SK-N-SH (cell line): Measurements from ENCODE around the gene PIK3R3. TPM values are rescaled to one million over a fixed set of nuclear protein-coding genes. Genes with fewer than 3 reads are reported as not detected.
A peak's percentile ranks its signal among the peaks of the same experiment; 100 is the strongest.

ENCODE experiments used
- CTCF ChIA-PET: fragments of 300-600, 350-600 bp; formaldehyde crosslinking; extraction: SDS; loops from one replicate; lab custom pipeline; 2021; lab: Yijun Ruan, JAX
- POLR2A ChIA-PET: fragments of 350-600 bp; sonication (Branson Sonifier 250); formaldehyde crosslinking; extraction: SDS; loops from one replicate; lab custom pipeline; 2020; ENCODE audit warnings: antibody characterized with exemption, inconsistent platforms; lab: Yijun Ruan, JAX
- DNase-seq: peaks from one replicate; pipeline ENCODE4 v3.0.0; 2012
- H2AFZ ChIP-seq: fragments of 200-600 bp; sonication (generic); 2 replicates; pipeline ENCODE4 v1.8.1; 2016; ENCODE audit warnings: antibody characterized with exemption, mild to moderate bottlenecking, low read depth
- H3F3A ChIP-seq: fragments of 200-600 bp; sonication (generic); replicated peaks from 2 replicates; pipeline ENCODE3; 2016; ENCODE audit warnings: antibody characterized with exemption, mild to moderate bottlenecking; ENCODE audit not compliant: insufficient read depth
- H3K27ac ChIP-seq, 2 experiments: fragments of 200-500 bp in 1 of 2; fragments of 200-600 bp in 1 of 2; sonication (Bioruptor generic) in 1 of 2; sonication (generic), shearing (Covaris generic) in 1 of 2; 2 replicates each; pipeline versions ENCODE4 v1.5.1 to v1.6.1; 2014 to 2016; ENCODE audit warnings: low read depth in 2 of 2, inconsistent platforms in 1 of 2, low read length in 1 of 2, mild to moderate bottlenecking in 1 of 2, mixed read lengths in 1 of 2
- H3K27me3 ChIP-seq: fragments of 200-600 bp; sonication (generic), shearing (Covaris generic); 2 replicates; pipeline ENCODE4 v1.6.1; 2016; ENCODE audit warnings: mixed run types; ENCODE audit not compliant: insufficient read depth
- H3K36me3 ChIP-seq, 2 experiments: fragments of 200-500 bp in 1 of 2; fragments of 200-600 bp in 1 of 2; sonication (Bioruptor generic) in 1 of 2; sonication (generic) in 1 of 2; replicated peaks in 1 of 2; 2 replicates each; pipeline versions ENCODE3 to v1.5.1; 2014 to 2016; ENCODE audit warnings: low read length in 1 of 2, mild to moderate bottlenecking in 1 of 2; ENCODE audit not compliant: insufficient read depth in 2 of 2, control insufficient read depth in 1 of 2
- H3K4me1 ChIP-seq, 2 experiments: fragments of 200-500 bp in 1 of 2; fragments of 200-600 bp in 1 of 2; sonication (Bioruptor generic) in 1 of 2; sonication (generic), shearing (Covaris generic) in 1 of 2; 2 replicates each; pipeline versions ENCODE4 v1.5.1 to v1.6.1; 2014 to 2016; ENCODE audit warnings: low read depth in 1 of 2, low read length in 1 of 2, mixed run types in 1 of 2; ENCODE audit not compliant: insufficient read depth in 2 of 2, control insufficient read depth in 1 of 2
- H3K4me2 ChIP-seq: fragments of 200-600 bp; sonication (generic), shearing (Covaris generic); 2 replicates; pipeline ENCODE4 v1.6.1; 2017; ENCODE audit warnings: mixed run types
- H3K4me3 ChIP-seq, 2 experiments: fragments of 200-500 bp in 1 of 2; fragments of 200-600 bp in 1 of 2; sonication (Bioruptor generic) in 1 of 2; sonication (generic), shearing (Covaris generic) in 1 of 2; 2 replicates each; pipeline versions ENCODE4 v1.5.1 to v1.8.1; 2014 to 2016; ENCODE audit warnings: low read depth in 2 of 2, inconsistent platforms in 1 of 2, low read length in 1 of 2, mild to moderate bottlenecking in 1 of 2, mixed read lengths in 1 of 2, moderate library complexity in 1 of 2
- H3K79me2 ChIP-seq: fragments of 200-600 bp; sonication (generic); 2 replicates; pipeline ENCODE4 v1.8.1; 2017; ENCODE audit warnings: mild to moderate bottlenecking; ENCODE audit not compliant: insufficient read depth
- H3K9ac ChIP-seq: fragments of 200-600 bp; sonication (generic); 2 replicates; pipeline ENCODE4 v1.6.1; 2017; ENCODE audit warnings: mixed run types
- H3K9me2 ChIP-seq: fragments of 200-600 bp; sonication (generic); 2 replicates; pipeline ENCODE4 v1.6.1; 2017; ENCODE audit warnings: mixed run types
- H3K9me3 ChIP-seq: fragments of 200-600 bp; sonication (generic); 2 replicates; pipeline ENCODE4 v1.6.1; 2017; ENCODE audit warnings: mixed run types, mild to moderate bottlenecking, moderate library complexity
- H4K20me1 ChIP-seq: fragments of 200-600 bp; sonication (generic); 2 replicates; pipeline ENCODE4 v1.6.1; 2017; ENCODE audit warnings: mild to moderate bottlenecking, mixed run types; ENCODE audit not compliant: insufficient read depth
- FOSL2 ChIP-seq: IDR thresholded peaks from 2 replicates; pipeline ENCODE4 v1.4.0; 2012; ENCODE audit warnings: low read depth, mild to moderate bottlenecking, moderate library complexity, borderline replicate concordance
- GABPA ChIP-seq: IDR thresholded peaks from 2 replicates; pipeline ENCODE4 v1.4.0; 2012; ENCODE audit warnings: low read depth, mild to moderate bottlenecking
- MEF2A ChIP-seq: IDR thresholded peaks from 2 replicates; pipeline ENCODE4 v1.4.0; 2012; ENCODE audit warnings: low read depth, borderline replicate concordance
- NFIC ChIP-seq: IDR thresholded peaks from 2 replicates; pipeline ENCODE4 v1.4.0; 2012; ENCODE audit warnings: borderline replicate concordance
- NRF1 ChIP-seq: IDR thresholded peaks from 2 replicates; pipeline ENCODE4 v1.6.1; 2012; ENCODE audit warnings: low read depth, mild to moderate bottlenecking, low read length
- RFX5 ChIP-seq: IDR thresholded peaks from 2 replicates; pipeline ENCODE4 v1.6.1; 2012; ENCODE audit warnings: mild to moderate bottlenecking, improper control_type of control experiment, low read length
- RXRA ChIP-seq: IDR thresholded peaks from 2 replicates; pipeline ENCODE4 v1.4.0; 2012; ENCODE audit warnings: low read depth, mild to moderate bottlenecking, borderline replicate concordance
- SIN3A ChIP-seq: IDR thresholded peaks from 2 replicates; pipeline ENCODE4 v1.6.1; 2012; ENCODE audit warnings: low read depth, mild to moderate bottlenecking, low read length, moderate library complexity, borderline replicate concordance
- TCF12 ChIP-seq: IDR thresholded peaks from 2 replicates; pipeline ENCODE4 v1.4.0; 2012
- WGBS: methylation state at CpG from one replicate; pipeline ENCODE4 v1.1.6; 2017; ENCODE audit warnings: low lambda C conversion rate; 5-methylcytosine and 5-hydroxymethylcytosine counted together
- polyA plus RNA-seq, 3 experiments: library from polyadenylated mRNA; depleted of rRNA; stranded (reverse); fragments of >200 nt; gene quantifications; 2 replicates each; pipeline ENCODE4 v1.2.3, GENCODE V29; 2012
- TF ChIP-seq, protein P1 (sequence below): IDR thresholded peaks from 2 replicates; pipeline ENCODE4 v1.4.0; 2012; ENCODE audit warnings: low read depth, borderline replicate concordance
- TF ChIP-seq, protein P2 (sequence below): fragments of 200-600 bp; sonication (generic); IDR thresholded peaks from 2 replicates; pipeline ENCODE4 v1.6.1; 2017; ENCODE audit warnings: antibody characterized with exemption, mild to moderate bottlenecking, moderate library complexity
- TF ChIP-seq, protein P3 (sequence below): IDR thresholded peaks from 2 replicates; pipeline ENCODE4 v1.4.0; 2012; ENCODE audit warnings: low read depth
- TF ChIP-seq, protein P4 (sequence below): fragments of 150-350 bp; IDR thresholded peaks from 2 replicates; pipeline ENCODE4 v1.6.1; 2016; ENCODE audit warnings: mild to moderate bottlenecking, low read depth, low read length
- TF ChIP-seq, protein P5 (sequence below): IDR thresholded peaks from 2 replicates; pipeline ENCODE4; 2012

Gene PIK3R3
- polyA plus RNA-seq, 1 of the 3 experiments (the other 2 are of a cell fraction): 4.0 TPM

DNA sequence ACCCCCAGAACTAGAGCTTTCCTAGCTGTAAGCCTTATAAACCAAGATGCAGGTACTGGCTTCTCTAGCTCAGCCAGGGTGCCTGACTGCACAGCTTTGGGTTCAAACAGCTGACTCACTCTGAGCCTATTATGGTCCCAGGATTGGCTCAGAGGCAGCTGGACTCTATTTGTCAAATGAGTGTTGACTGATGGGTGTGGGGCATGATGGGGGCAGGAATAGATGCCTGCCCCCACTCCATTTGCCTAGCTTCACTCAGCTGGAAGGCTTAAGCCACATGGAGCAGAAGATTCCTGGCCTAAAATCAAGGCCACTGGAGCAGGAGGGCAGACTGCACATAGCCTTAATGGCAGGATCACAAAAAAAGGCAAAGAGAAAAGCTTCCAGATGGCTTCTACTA lies 90.5 kb downstream of the PIK3R3 start (continued):
- TF ChIP-seq SIN3A: no peak
- no peak for TF ChIP-seq RXRA
- TF ChIP-seq, protein P1, sequence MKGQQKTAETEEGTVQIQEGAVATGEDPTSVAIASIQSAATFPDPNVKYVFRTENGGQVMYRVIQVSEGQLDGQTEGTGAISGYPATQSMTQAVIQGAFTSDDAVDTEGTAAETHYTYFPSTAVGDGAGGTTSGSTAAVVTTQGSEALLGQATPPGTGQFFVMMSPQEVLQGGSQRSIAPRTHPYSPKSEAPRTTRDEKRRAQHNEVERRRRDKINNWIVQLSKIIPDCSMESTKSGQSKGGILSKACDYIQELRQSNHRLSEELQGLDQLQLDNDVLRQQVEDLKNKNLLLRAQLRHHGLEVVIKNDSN: no peak
- no peak for TF ChIP-seq GABPA
- no peak for TF ChIP-seq FOSL2
- TF ChIP-seq NRF1: no peak
- no peak for TF ChIP-seq NFIC
- TF ChIP-seq, protein P2, sequence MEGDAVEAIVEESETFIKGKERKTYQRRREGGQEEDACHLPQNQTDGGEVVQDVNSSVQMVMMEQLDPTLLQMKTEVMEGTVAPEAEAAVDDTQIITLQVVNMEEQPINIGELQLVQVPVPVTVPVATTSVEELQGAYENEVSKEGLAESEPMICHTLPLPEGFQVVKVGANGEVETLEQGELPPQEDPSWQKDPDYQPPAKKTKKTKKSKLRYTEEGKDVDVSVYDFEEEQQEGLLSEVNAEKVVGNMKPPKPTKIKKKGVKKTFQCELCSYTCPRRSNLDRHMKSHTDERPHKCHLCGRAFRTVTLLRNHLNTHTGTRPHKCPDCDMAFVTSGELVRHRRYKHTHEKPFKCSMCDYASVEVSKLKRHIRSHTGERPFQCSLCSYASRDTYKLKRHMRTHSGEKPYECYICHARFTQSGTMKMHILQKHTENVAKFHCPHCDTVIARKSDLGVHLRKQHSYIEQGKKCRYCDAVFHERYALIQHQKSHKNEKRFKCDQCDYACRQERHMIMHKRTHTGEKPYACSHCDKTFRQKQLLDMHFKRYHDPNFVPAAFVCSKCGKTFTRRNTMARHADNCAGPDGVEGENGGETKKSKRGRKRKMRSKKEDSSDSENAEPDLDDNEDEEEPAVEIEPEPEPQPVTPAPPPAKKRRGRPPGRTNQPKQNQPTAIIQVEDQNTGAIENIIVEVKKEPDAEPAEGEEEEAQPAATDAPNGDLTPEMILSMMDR: no peak
- TF ChIP-seq, protein P3, sequence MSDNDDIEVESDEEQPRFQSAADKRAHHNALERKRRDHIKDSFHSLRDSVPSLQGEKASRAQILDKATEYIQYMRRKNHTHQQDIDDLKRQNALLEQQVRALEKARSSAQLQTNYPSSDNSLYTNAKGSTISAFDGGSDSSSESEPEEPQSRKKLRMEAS: no peak

DNA sequence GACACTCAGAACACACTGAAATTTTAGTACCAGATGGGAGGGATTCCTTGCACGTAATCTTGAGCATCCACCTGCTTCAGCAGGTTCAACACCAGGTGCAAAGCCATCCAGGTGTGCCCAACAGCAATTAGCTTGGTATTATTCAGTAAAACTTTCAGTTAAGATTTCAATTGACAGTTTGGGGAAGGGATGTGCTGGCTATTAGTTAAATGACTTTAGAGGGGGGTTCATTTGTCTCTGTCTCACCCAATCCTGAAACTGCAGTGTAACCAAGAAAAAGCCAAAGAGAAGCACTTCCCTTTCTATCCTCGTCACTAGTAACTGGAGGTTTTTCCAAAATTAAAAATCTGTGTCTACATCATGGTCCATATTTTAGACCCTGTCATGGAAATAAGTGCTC lies 90.9 kb downstream of the PIK3R3 start:
- no peaks in the 10 kb centered on the region for H3F3A ChIP-seq
- peaks cover 12 to 42% of the 10 kb centered on the region in 2 experiments for H3K36me3 ChIP-seq
- no peaks in the 10 kb centered on the region for H3K79me2 ChIP-seq
- no peaks in the 10 kb centered on the region for H3K9me2 ChIP-seq
- no peak for TF ChIP-seq FOSL2
- TF ChIP-seq, protein P4, sequence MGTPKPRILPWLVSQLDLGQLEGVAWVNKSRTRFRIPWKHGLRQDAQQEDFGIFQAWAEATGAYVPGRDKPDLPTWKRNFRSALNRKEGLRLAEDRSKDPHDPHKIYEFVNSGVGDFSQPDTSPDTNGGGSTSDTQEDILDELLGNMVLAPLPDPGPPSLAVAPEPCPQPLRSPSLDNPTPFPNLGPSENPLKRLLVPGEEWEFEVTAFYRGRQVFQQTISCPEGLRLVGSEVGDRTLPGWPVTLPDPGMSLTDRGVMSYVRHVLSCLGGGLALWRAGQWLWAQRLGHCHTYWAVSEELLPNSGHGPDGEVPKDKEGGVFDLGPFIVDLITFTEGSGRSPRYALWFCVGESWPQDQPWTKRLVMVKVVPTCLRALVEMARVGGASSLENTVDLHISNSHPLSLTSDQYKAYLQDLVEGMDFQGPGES: no peak
- no peak for TF ChIP-seq TCF12
- TF ChIP-seq RFX5: no peak
- no peak for TF ChIP-seq NRF1
- TF ChIP-seq, protein P3: no peak
- TF ChIP-seq NFIC: no peak
- TF ChIP-seq, protein P5, sequence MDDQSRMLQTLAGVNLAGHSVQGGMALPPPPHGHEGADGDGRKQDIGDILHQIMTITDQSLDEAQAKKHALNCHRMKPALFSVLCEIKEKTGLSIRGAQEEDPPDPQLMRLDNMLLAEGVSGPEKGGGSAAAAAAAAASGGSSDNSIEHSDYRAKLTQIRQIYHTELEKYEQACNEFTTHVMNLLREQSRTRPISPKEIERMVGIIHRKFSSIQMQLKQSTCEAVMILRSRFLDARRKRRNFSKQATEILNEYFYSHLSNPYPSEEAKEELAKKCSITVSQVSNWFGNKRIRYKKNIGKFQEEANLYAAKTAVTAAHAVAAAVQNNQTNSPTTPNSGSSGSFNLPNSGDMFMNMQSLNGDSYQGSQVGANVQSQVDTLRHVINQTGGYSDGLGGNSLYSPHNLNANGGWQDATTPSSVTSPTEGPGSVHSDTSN: no peak
- no peak for TF ChIP-seq MEF2A
- H2AFZ ChIP-seq: no peak overlapping the region
- H3K4me3 ChIP-seq: no peak overlapping the region
- no peak for DNase-seq
- CTCF ChIA-PET: interaction anchor here (1.2 to 1.5 kb wide), 5 partner anchors 9 to 182 kb away, joined by 3 to 5 read pairs (median 4); no protein-coding TSS in a partner anchor
- 90% methylated on average over 2 of the region's 2 CpGs for WGBS
- no peak overlapping the region for H3K4me2 ChIP-seq
- peak overlapping the region in 1 of 2 experiments; percentile 71; a peak in 2 of 4 replicates for H3K27ac ChIP-seq
- POLR2A ChIA-PET: no interaction called here
- H4K20me1 ChIP-seq: no peaks in the 10 kb centered on the region
- no peaks in the 10 kb centered on the region for H3K27me3 ChIP-seq
- H3K9me3 ChIP-seq: no peaks in the 10 kb centered on the region
- H3K9ac ChIP-seq: no peak overlapping the region
- peaks cover 0 to 31% of the 10 kb centered on the region in 2 experiments; a peak in 2 of 4 replicates for H3K4me1 ChIP-seq
